Thymus (tissue), 14 donors: ENCODE results near the gene DCLK2. TPM values are rescaled to one million over a fixed set of nuclear protein-coding genes. Genes with fewer than 3 reads are reported as not detected.
A peak's percentile ranks its signal among the peaks of the same experiment; 100 is the strongest.

ENCODE experiments used
- DNase-seq, 9 donors: peaks; one replicate each; pipeline ENCODE4 v3.0.0-alpha.2; 2013; ENCODE audit warnings: low spot score in 9 of 9, low read depth in 6 of 9, missing footprints in 1 of 9
- H3K27ac ChIP-seq, 2 donors: one replicate each; pipeline ENCODE4 v1.5.1; 2013; ENCODE audit warnings: control low read depth in 1 of 2, low read depth in 1 of 2, low read length in 1 of 2, mild to moderate bottlenecking in 1 of 2, moderate library complexity in 1 of 2
- H3K27me3 ChIP-seq, 2 donors: one replicate each; pipeline ENCODE4 v1.5.1; 2013; ENCODE audit warnings: low read length in 1 of 2; ENCODE audit not compliant: control insufficient read depth in 2 of 2, insufficient read depth in 1 of 2
- H3K36me3 ChIP-seq, 2 donors: one replicate each; pipeline ENCODE4 v1.5.1; 2013; ENCODE audit warnings: low read length in 1 of 2, mild to moderate bottlenecking in 1 of 2, moderate library complexity in 1 of 2; ENCODE audit not compliant: control insufficient read depth in 2 of 2, insufficient read depth in 2 of 2
- H3K4me1 ChIP-seq, 2 donors: one replicate each; pipeline ENCODE4 v1.5.1; 2013; ENCODE audit warnings: low read length in 2 of 2; ENCODE audit not compliant: control insufficient read depth in 2 of 2, insufficient read depth in 2 of 2
- H3K4me3 ChIP-seq, 2 donors: one replicate each; pipeline ENCODE4 v1.5.1; 2013; ENCODE audit warnings: low read length in 2 of 2, control low read depth in 1 of 2, mild to moderate bottlenecking in 1 of 2
- H3K9me3 ChIP-seq, 2 donors: one replicate each; pipeline ENCODE4 v1.5.1; 2013; ENCODE audit warnings: low read length in 1 of 2, mild to moderate bottlenecking in 1 of 2; ENCODE audit not compliant: control insufficient read depth in 2 of 2, insufficient read depth in 1 of 2
- WGBS: extraction: QIAGEN DNeasy Blood & Tissue Kit; methylation state at CpG from one replicate; pipeline ENCODE4 v1.1.7; 2013; 5-methylcytosine and 5-hydroxymethylcytosine counted together
- long read RNA-seq, 10 donors: transcript quantifications; one replicate each; lab custom pipeline, GENCODE V29; 2026
- polyA plus RNA-seq: library from polyadenylated mRNA; stranded (reverse); fragments of 200-250 nt; gene quantifications from one replicate; pipeline ENCODE4 v1.2.3, GENCODE V29; 2013
- total RNA-seq: library from RNA; stranded (reverse); fragments of 120-200 nt; gene quantifications from one replicate; pipeline ENCODE4 v1.2.4, GENCODE V29; 2013
- donor health status: healthy.

Gene DCLK2
- total RNA-seq (1.1 TPM), polyA plus RNA-seq (0.78 TPM)
- long read RNA-seq, donor 1 = 0 reads
- long read RNA-seq, donor 2 = 0 reads
- long read RNA-seq, donor 3 = 0 reads
- long read RNA-seq, donor 4 = 0 reads
- long read RNA-seq, donor 5 = 0 reads
- long read RNA-seq, donor 6, full-length matches to known transcripts = 1 of 1 reads
- long read RNA-seq, donor 6, partial matches to known transcripts = 0 of 1 reads
- long read RNA-seq, donor 6, other reads (novel, unspliced or antisense) = 0 of 1 reads
- long read RNA-seq, donor 7 = 0 reads
- long read RNA-seq, donor 8 = 0 reads
- long read RNA-seq, donor 9 = 0 reads
- long read RNA-seq, donor 10 = 0 reads

- H3K27me3 ChIP-seq = peaks cover 26 to 47% of the 10 kb centered on the region in 2 donors
- peak within 1 kb of the TSS in 1 of 2 donors; percentile 31 for H3K27ac ChIP-seq
- peaks cover 0 to 5% of the 10 kb centered on the region in 2 donors for H3K9me3 ChIP-seq
- H3K4me3 ChIP-seq = peak within 1 kb of the TSS; percentile 37 to 48
- H3K4me1 ChIP-seq = peaks cover 3 to 9% of the 10 kb centered on the region in 2 donors
- under 1% methylated on average over 68 of the region's 68 CpGs for WGBS
- H3K36me3 ChIP-seq = no peaks in the 10 kb centered on the region
- DNase-seq = peak in 3 of 9 donors; percentile 2 to 8 (median 8)
Measured at GRCh38 chr4:150078041-150078578, at the start of gene DCLK2. TSS of gene DCLK2 (plus strand) at chr4:150078445. CDS start at chr4:150079028, 583 bp downstream.

GRCh38 chr4:150032541-150032940, 45.7 kb upstream of the DCLK2 start:
- DNase-seq = no peak
- Histone ChIP-seq H3K4me1 (no peaks in the 10 kb centered on the region), H3K27ac (no peak overlapping the region), H3K4me3 (no peak overlapping the region), H3K36me3 (no peaks in the 10 kb centered on the region), H3K9me3 (peaks cover 0 to 2% of the 10 kb centered on the region in 2 donors), H3K27me3 (no peaks in the 10 kb centered on the region)
- 90% methylated on average over 7 of the region's 7 CpGs for WGBS

- no peaks in the 10 kb centered on the region for H3K4me1 ChIP-seq
- 82% methylated on average over 4 of the region's 4 CpGs for WGBS
- no peaks in the 10 kb centered on the region for H3K36me3 ChIP-seq
- H3K9me3 ChIP-seq = peaks cover 0 to 2% of the 10 kb centered on the region in 2 donors
- H3K27me3 ChIP-seq = no peaks in the 10 kb centered on the region
- DNase-seq = no peak
- H3K4me3 ChIP-seq = no peak overlapping the region
- no peak overlapping the region for H3K27ac ChIP-seq
Measured at GRCh38 chr4:150033081-150033480, 45.2 kb upstream of the DCLK2 start.

- peaks cover 0 to 2% of the 10 kb centered on the region in 2 donors for H3K9me3 ChIP-seq
- no peaks in the 10 kb centered on the region for H3K36me3 ChIP-seq
- no peaks in the 10 kb centered on the region for H3K4me1 ChIP-seq
- H3K4me3 ChIP-seq = no peak overlapping the region
- WGBS = 88% methylated on average over 2 of the region's 2 CpGs
- no peak overlapping the region for H3K27ac ChIP-seq
- no peak for DNase-seq
- no peaks in the 10 kb centered on the region for H3K27me3 ChIP-seq
Measured at GRCh38 chr4:150033901-150034300, 44.3 kb upstream of the DCLK2 start.

GRCh38 chr4:150037251-150037856, 40.9 kb upstream of the DCLK2 start:
- H3K27me3 ChIP-seq = no peaks in the 10 kb centered on the region
- DNase-seq = no peak
- H3K36me3 ChIP-seq = no peaks in the 10 kb centered on the region
- 76% methylated on average over 6 of the region's 6 CpGs for WGBS
- peak overlapping the region in 1 of 2 donors; percentile 8 for H3K27ac ChIP-seq
- peaks cover 0 to 2% of the 10 kb centered on the region in 2 donors for H3K9me3 ChIP-seq
- no peaks in the 10 kb centered on the region for H3K4me1 ChIP-seq
- no peak overlapping the region for H3K4me3 ChIP-seq

GRCh38 chr4:150038335-150039076, 39.7 kb upstream of the DCLK2 start:
- Histone ChIP-seq H3K36me3 (no peaks in the 10 kb centered on the region), H3K27me3 (no peaks in the 10 kb centered on the region), H3K4me3 (no peak overlapping the region), H3K4me1 (no peaks in the 10 kb centered on the region), H3K9me3 (peaks cover 0 to 2% of the 10 kb centered on the region in 2 donors), H3K27ac (no peak overlapping the region)
- DNase-seq = no peak
- 91% methylated on average over 6 of the region's 6 CpGs for WGBS

- no peak overlapping the region for H3K4me3 ChIP-seq
- H3K36me3 ChIP-seq = no peaks in the 10 kb centered on the region
- no peak overlapping the region for H3K27ac ChIP-seq
- H3K27me3 ChIP-seq = no peaks in the 10 kb centered on the region
- H3K4me1 ChIP-seq = no peaks in the 10 kb centered on the region
- WGBS = 87% methylated on average over 2 of the region's 2 CpGs
- DNase-seq = no peak
- peaks cover 0 to 2% of the 10 kb centered on the region in 2 donors for H3K9me3 ChIP-seq
Measured at GRCh38 chr4:150039274-150040127, 38.7 kb upstream of the DCLK2 start.

- no peaks in the 10 kb centered on the region for H3K9me3 ChIP-seq
- H3K4me3 ChIP-seq = no peak overlapping the region
- H3K27ac ChIP-seq = no peak overlapping the region
- 98% methylated on average over 3 of the region's 3 CpGs for WGBS
- H3K27me3 ChIP-seq = no peaks in the 10 kb centered on the region
- no peak for DNase-seq
- no peaks in the 10 kb centered on the region for H3K4me1 ChIP-seq
- H3K36me3 ChIP-seq = no peaks in the 10 kb centered on the region
Measured at GRCh38 chr4:150044517-150044916, 33.7 kb upstream of the DCLK2 start.
